Cardiac septum (tissue), 1 donor: ENCODE data around the gene PARD3. TPM values are rescaled to one million over a fixed set of nuclear protein-coding genes. Genes with fewer than 3 reads are reported as not detected.
"Not testable (repeated sequence)": the region's sequence is repeated elsewhere in the genome, so short reads cannot be mapped to it uniquely, and the experiment has no call there.

Source experiments
- DNase-seq: peaks from one replicate; pipeline ENCODE4 v3.0.0-alpha.2; 2020; ENCODE audit warnings: low spot score
- intact Hi-C: fragments of 100-400 bp; cut with DNase I; formaldehyde crosslinking; loops from one replicate; pipeline ENCODE4 v1.14.0; 2022
- total RNA-seq: library from RNA; stranded (reverse); fragmentation: NEBNext Ultra II Directional; extraction: Animal tissue kit (Norgen Biotek cat#: 25700); gene quantifications from one replicate; pipeline ENCODE4 v1.2.1, GENCODE V29; 2021
- donor health status: DM: no; HTN: no; CAD: no.

Gene PARD3
- total RNA-seq, 1 donor from 2014 or later, result 36.7 TPM

DNA sequence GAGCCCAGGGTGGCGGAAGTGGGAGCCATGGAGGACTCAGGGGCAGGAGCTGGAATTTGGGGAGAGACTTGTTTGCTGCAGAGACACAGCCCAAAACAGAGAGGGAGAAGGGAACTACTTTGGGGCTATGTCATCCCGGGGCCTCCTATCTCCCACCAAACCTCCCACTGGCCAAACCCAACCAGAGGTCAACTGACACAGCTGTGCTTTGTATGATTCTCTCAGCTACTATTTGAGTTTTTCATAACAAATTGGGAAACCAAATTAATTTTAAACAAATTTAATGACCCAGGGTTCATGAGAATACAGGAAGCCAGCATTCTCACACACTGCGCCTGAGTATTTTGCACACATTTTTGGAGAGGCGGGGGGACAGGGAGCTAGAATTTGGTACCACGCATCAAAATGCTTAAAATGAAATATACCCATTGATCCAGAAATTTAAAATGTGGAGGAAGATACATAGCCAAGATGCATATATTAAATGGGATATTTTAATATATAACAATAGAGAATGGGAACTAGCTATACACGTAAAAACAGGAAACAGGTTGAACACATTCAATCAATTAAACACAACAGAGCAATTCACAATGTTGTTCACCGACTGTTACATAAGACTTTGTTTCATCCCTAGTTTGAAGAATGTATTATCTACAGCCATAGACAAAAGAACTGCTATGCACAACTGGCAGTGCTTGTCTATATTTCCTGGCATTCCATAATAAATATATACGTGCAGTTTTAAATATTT lies 105.3 kb downstream of the PARD3 start:
- no peak for DNase-seq
- intact Hi-C loops, result no loop called here

DNA sequence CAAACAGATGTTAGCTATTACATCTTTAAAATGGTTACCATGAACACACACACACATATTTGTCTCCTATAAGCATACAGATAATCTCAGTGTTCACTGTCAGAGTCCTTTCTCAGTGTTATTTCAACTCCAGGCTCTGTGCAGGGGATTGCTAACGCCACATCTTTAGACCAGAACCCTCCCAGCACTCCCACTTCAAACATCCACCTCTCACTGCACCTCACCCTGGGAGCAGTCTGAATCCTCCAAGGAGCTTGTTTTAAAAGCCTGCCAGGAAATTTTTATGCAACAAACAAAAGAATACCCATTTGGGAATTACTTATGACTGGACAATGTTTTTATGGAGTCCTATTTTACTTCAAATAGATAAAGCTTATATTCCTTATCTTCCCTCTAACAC lies 107.4 kb downstream of the PARD3 start:
- intact Hi-C loops, result no loop called here
- no peak for DNase-seq

GRCh38 chr10:34706992-34707391 lies 108.1 kb downstream of the PARD3 start:
- intact Hi-C loops, DNase-seq: not testable (repeated sequence)

GRCh38 chr10:34706147-34706546 lies 108.9 kb downstream of the PARD3 start:
- DNase-seq, result no peak
- intact Hi-C loops, result no loop called here

DNA sequence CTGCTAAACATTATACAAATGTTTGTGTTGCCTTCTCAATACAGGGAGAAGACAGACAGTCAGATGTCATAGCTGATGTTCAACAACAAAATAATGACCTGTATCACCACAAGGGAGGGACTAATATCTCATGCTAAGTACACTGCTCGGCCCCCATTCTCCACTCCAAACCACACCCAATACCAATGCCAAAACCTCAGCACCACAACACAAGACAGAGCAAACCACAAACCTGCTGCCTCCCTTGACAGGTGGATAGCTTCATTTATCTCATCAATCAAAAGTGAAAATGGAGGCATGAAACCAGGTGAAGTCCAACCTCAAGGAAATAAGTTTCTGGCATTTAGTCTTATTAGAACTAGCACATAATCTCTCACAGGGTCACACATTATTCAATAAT lies 109.5 kb downstream of the PARD3 start:
- no peak for DNase-seq
- intact Hi-C loops, result no loop called here

DNA sequence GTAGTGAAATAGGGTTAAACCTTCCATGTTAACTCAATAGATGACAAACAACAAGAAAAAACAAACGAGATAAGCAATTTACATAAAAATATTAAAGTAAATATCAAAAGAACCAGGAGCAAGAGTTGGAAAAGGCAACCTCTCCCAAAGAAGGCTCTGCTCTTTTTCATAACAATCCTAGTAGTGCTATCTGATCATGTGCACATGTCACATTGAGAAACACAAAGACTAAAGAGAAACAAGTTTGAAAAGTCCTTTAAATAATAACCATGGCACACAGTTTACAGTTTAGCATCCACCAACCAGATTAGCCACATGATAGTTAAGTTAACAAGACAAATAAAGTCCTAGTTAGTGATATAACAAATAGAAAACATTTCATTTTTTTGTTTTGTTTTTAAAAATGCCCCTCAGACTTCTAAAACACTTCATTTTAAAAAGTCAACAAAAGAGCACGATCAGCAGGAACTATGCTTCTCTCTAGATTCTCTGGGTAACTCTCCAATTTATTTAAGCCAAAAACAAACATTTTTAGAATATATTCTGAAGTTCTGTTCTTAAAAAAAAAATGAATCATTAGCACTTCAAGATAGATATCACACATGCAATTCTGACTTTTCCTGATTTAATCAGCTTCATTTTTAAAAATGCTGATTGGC lies 110.4 kb downstream of the PARD3 start:
- DNase-seq, result no peak
- intact Hi-C loops, result no loop called here

- intact Hi-C loops, result no loop called here
- no peak for DNase-seq
Observed at GRCh38 chr10:34702982-34703381, 112.1 kb downstream of the PARD3 start.

GRCh38 chr10:34702093-34702937 lies 112.8 kb downstream of the PARD3 start:
- intact Hi-C loops, result no loop called here
- no peak for DNase-seq

DNA sequence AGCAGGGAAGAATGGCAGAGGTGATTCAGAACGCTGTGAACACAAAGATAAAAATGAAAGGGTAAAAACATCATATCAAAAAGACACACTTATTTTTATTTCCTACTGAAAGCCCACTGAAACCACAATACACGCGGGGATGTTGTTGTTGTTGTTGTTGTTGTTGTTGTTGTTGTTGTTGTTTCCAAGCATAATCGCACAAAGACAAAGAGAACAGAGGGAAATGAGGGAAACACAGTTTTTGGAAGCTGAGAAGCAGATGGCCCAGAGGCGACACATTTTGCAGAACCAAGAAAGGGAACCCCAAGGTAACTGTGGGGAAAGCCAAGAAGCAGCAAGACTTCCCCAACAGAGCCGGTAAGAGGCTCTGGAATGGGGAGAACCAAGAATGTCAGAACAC lies 113.9 kb downstream of the PARD3 start:
- intact Hi-C loops, result no loop called here
- DNase-seq, result no peak

- DNase-seq, intact Hi-C loops: not testable (repeated sequence)
Observed at GRCh38 chr10:34700752-34701151, 114.3 kb downstream of the PARD3 start.

- no peak for DNase-seq
- intact Hi-C loops, result no loop called here
Observed at GRCh38 chr10:34699904-34700517, 115.1 kb downstream of the PARD3 start.

- no peak for DNase-seq
- intact Hi-C loops, result no loop called here
Observed at GRCh38 chr10:34698979-34699378, 116.1 kb downstream of the PARD3 start.

DNA sequence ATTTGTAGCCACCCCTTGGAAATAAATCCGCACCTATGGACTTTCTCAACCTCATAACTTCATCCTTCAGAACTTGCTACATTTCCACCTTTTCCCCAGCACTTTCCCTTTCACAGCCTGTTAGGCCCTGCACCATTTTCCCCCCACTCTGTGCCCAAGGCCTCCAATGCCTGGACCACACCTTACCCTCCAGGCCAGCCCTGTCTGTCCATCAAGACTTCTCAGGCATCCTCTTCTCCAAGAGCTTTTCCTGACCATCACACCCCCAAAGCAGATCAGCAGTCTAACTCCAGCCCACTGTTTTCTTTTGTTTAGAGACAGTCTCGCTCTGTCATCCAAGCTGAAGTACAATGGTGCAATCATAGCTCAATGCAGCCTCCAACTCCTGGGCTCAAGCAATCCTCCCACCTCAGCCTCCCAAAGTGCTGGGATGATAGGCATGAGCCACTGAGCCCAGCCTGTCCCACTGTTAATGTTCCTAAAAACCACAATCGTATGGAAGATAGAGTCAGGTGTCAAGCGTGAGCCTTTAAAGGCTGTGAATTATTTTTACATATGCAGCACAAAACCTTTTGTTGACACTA lies 116.8 kb downstream of the PARD3 start:
- DNase-seq, result no peak
- intact Hi-C loops, result no loop called here

GRCh38 chr10:34697351-34698247 lies 117.5 kb downstream of the PARD3 start:
- intact Hi-C loops, result no loop called here
- no peak for DNase-seq

DNA sequence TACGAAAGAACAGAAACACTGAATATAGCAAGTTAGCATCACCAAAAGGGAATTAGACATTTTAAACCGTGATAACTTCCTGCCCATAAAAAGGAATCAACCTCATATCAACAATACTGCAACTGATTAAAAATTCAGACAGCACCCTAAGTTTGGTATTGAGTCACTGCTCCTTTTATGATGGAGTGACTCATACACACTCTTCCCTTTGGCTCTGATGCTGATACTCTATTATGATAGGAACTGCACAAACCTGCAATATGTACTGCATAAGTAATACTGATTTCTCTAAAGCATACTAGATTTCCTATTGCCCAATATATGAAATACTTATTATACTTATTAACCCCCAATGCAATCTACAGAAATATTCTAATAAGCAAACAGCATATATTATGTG lies 118.7 kb downstream of the PARD3 start:
- no peak for DNase-seq

GRCh38 chr10:34690383-34691049 lies 124.6 kb downstream of the PARD3 start:
- intact Hi-C loops, result no loop called here
- no peak for DNase-seq

More for the DNA sequence above, 118.7 kb downstream of the PARD3 start:
- intact Hi-C loops, result no loop called here

- no peak for DNase-seq
- intact Hi-C loops, result no loop called here
Observed at GRCh38 chr10:34689053-34689452, 126.0 kb downstream of the PARD3 start.
